HL-60/S4 treated with retinoic acid at 250 ng/mL for 4 days and 3 days (cell line): ENCODE measurements around the gene ZNF579.

ENCODE experiments used
- in situ Hi-C: fragments of 300-500 bp; cut with MboI; formaldehyde crosslinking; loops from 2 replicates; pipeline ENCODE4 v1.7.0; 2022; ENCODE audit warnings: low sequenced_read_pairs

The ZNF579 gene

GRCh38 chr19:55613930-55614710, 33.5 kb upstream of the ZNF579 start:
- in situ Hi-C loops = no loop called here

- in situ Hi-C loops = no loop called here
These were observed 32.7 kb upstream of the ZNF579 start for GRCh38 chr19:55613396-55613795.

- in situ Hi-C loops = no loop called here
These were observed 31.5 kb upstream of the ZNF579 start for GRCh38 chr19:55611983-55612645.

GRCh38 chr19:55611300-55611982, 30.8 kb upstream of the ZNF579 start:
- in situ Hi-C loops = no loop called here

- in situ Hi-C loops = no loop called here
These were observed 28.7 kb upstream of the ZNF579 start for GRCh38 chr19:55609326-55609725.

GRCh38 chr19:55606817-55607216, 26.2 kb upstream of the ZNF579 start:
- in situ Hi-C loops = no loop called here

- in situ Hi-C loops = no loop called here
These were observed 25.8 kb upstream of the ZNF579 start for GRCh38 chr19:55606471-55606787.

- in situ Hi-C loops = no loop called here
These were observed 25.2 kb upstream of the ZNF579 start, which contains the start of gene ZNF865 for GRCh38 chr19:55605637-55606470. ZNF865 (plus strand) TSS chr19:55605647; CDS start chr19:55613619, 7,972 bp downstream.

GRCh38 chr19:55605207-55605636, 24.6 kb upstream of the ZNF579 start:
- in situ Hi-C loops = no loop called here

GRCh38 chr19:55603581-55604292, 23.1 kb upstream of the ZNF579 start:
- in situ Hi-C loops = no loop called here

GRCh38 chr19:55603115-55603514, 22.5 kb upstream of the ZNF579 start:
- in situ Hi-C loops = no loop called here

- in situ Hi-C loops = no loop called here
These were observed 21.7 kb upstream of the ZNF579 start for GRCh38 chr19:55602104-55603001.

- in situ Hi-C loops = no loop called here
These were observed 20.4 kb upstream of the ZNF579 start for GRCh38 chr19:55601084-55601483.

GRCh38 chr19:55600662-55601028, 20.0 kb upstream of the ZNF579 start:
- in situ Hi-C loops = no loop called here

- in situ Hi-C loops = no loop called here
These were observed 19.4 kb upstream of the ZNF579 start, which contains the start of gene ZNF524 for GRCh38 chr19:55599842-55600661. ZNF524 (plus strand) TSS chr19:55600288; CDS start chr19:55602113, 1,825 bp downstream.

- in situ Hi-C loops = no loop called here
These were observed 18.8 kb upstream of the ZNF579 start, which contains the start of gene FIZ1 for GRCh38 chr19:55599468-55599841. FIZ1 (minus strand) TSS chr19:55599517; CDS start chr19:55597865, 1,652 bp downstream.

GRCh38 chr19:55598719-55599467, 18.2 kb upstream of the ZNF579 start:
- in situ Hi-C loops = no loop called here

GRCh38 chr19:55598034-55598433, 17.4 kb upstream of the ZNF579 start:
- in situ Hi-C loops = no loop called here
